Astrocyte (in vitro differentiated cells and primary cell): ENCODE results near the gene CPOX.

Experiments used
- CTCF ChIP-seq: IDR thresholded peaks from 2 replicates; pipeline ENCODE4 v1.5.1; 2011; ENCODE audit warnings: low read depth, mild to moderate bottlenecking, inconsistent platforms, low read length, moderate library complexity; ENCODE audit not compliant: insufficient read depth
- EZH2 ChIP-seq: IDR thresholded peaks from 2 replicates; pipeline ENCODE4 v1.6.1; 2012; ENCODE audit warnings: mild to moderate bottlenecking, low read length, inconsistent platforms; ENCODE audit not compliant: insufficient read depth

GRCh38 chr3:98594628-98595324 lies 1.4 kb upstream of the CPOX start:
- no peak for TF ChIP-seq CTCF
- no peak for TF ChIP-seq EZH2
